GM19395 (cell line): ENCODE measurements around the gene FOXA1.

Experiments used
- ATAC-seq: cut with Tn5 transposase; IDR thresholded peaks from one replicate; pipeline ENCODE4 v1.9.1; 2021; ENCODE audit warnings: mild to moderate bottlenecking, moderate library complexity; ENCODE audit not compliant: unreplicated experiment

Gene FOXA1

GRCh38 chr14:37594971-37595808 lies at the start of gene FOXA1, which contains the start of gene TTC6:
FOXA1 (minus strand) TSS chr14:37595249; CDS start chr14:37594972, 277 bp downstream.
TTC6 (plus strand) TSS chr14:37595629; CDS start chr14:37622065, 26,436 bp downstream.
- no peak for ATAC-seq

- no peak for ATAC-seq
Measured at GRCh38 chr14:37643701-37644100, 48.7 kb upstream of the FOXA1 start.

GRCh38 chr14:37642125-37642524 lies 47.1 kb upstream of the FOXA1 start:
- ATAC-seq, result no peak

- ATAC-seq, result no peak
Measured at GRCh38 chr14:37641117-37641516, 46.1 kb upstream of the FOXA1 start.

- no peak for ATAC-seq
Measured at GRCh38 chr14:37638599-37638998, 43.5 kb upstream of the FOXA1 start.

GRCh38 chr14:37637341-37637740 lies 42.3 kb upstream of the FOXA1 start:
- ATAC-seq, result no peak

- no peak for ATAC-seq
Measured at GRCh38 chr14:37625597-37626595, 30.8 kb upstream of the FOXA1 start.

GRCh38 chr14:37623971-37624370 lies 28.9 kb upstream of the FOXA1 start:
- no peak for ATAC-seq

GRCh38 chr14:37623426-37623951 lies 28.4 kb upstream of the FOXA1 start:
- ATAC-seq, result no peak

GRCh38 chr14:37622231-37622923 lies 27.3 kb upstream of the FOXA1 start:
- no peak for ATAC-seq

- ATAC-seq, result no peak
Measured at GRCh38 chr14:37620856-37621255, 25.8 kb upstream of the FOXA1 start.

GRCh38 chr14:37618498-37619028 lies 23.5 kb upstream of the FOXA1 start:
- no peak for ATAC-seq

- no peak for ATAC-seq
Measured at GRCh38 chr14:37617864-37618365, 22.9 kb upstream of the FOXA1 start.

- no peak for ATAC-seq
Measured at GRCh38 chr14:37616853-37617252, 21.8 kb upstream of the FOXA1 start.

- no peak for ATAC-seq
Measured at GRCh38 chr14:37615582-37616289, 20.7 kb upstream of the FOXA1 start.

GRCh38 chr14:37610945-37611523 lies 16.0 kb upstream of the FOXA1 start:
- no peak for ATAC-seq

- no peak for ATAC-seq
Measured at GRCh38 chr14:37608649-37609048, 13.6 kb upstream of the FOXA1 start.

- no peak for ATAC-seq
Measured at GRCh38 chr14:37606678-37607077, 11.6 kb upstream of the FOXA1 start.

GRCh38 chr14:37603688-37604251 lies 8.7 kb upstream of the FOXA1 start:
- ATAC-seq, result no peak
